GM23338 (cell line): Measurements from ENCODE around the gene CDKN2A. TPM values are rescaled to one million over a fixed set of nuclear protein-coding genes. Genes with fewer than 3 reads are reported as not detected.

Source experiments
- ATAC-seq: fragments of 200-7000 bp; cut with Tn5 transposase; 3 replicates; pipeline ENCODE4 v1.9.1; 2020
- DNase-seq: peaks from one replicate; pipeline ENCODE4 v3.0.0-alpha.2; 2015; ENCODE audit warnings: low spot score
- H2AFZ ChIP-seq: fragments of 200-600 bp; sonication (generic); 2 replicates; pipeline ENCODE4 v1.8.0; 2016; ENCODE audit warnings: antibody characterized with exemption, mild to moderate bottlenecking, moderate library complexity
- H3F3A ChIP-seq: fragments of 200-600 bp; sonication (generic); replicated peaks from 2 replicates; pipeline ENCODE4 v1.8.0; 2017; ENCODE audit warnings: antibody characterized with exemption, mixed run types, low read depth
- H3K27ac ChIP-seq: fragments of 200-600 bp; sonication (generic); 2 replicates; pipeline ENCODE4 v1.6.1; 2016; ENCODE audit warnings: low read depth
- H3K27me3 ChIP-seq: fragments of 200-600 bp; sonication (generic); 2 replicates; pipeline ENCODE4 v1.8.0; 2016; ENCODE audit warnings: mild to moderate bottlenecking, mixed run types, moderate library complexity; ENCODE audit not compliant: insufficient read depth
- H3K36me3 ChIP-seq: fragments of 200-600 bp; sonication (generic); 2 replicates; pipeline ENCODE4 v1.8.0; 2016; ENCODE audit warnings: mild to moderate bottlenecking; ENCODE audit not compliant: insufficient read depth
- H3K4me1 ChIP-seq: fragments of 200-600 bp; sonication (generic); 2 replicates; pipeline ENCODE4 v1.8.0; 2016; ENCODE audit warnings: mild to moderate bottlenecking, moderate library complexity; ENCODE audit not compliant: insufficient read depth
- H3K4me2 ChIP-seq: fragments of 200-600 bp; sonication (generic); 2 replicates; pipeline ENCODE4 v1.7.1; 2017; ENCODE audit warnings: mixed run types
- H3K4me3 ChIP-seq: fragments of 200-600 bp; sonication (generic); 2 replicates; pipeline ENCODE4 v1.6.1; 2016; ENCODE audit warnings: mixed run types
- H3K79me2 ChIP-seq: fragments of 200-600 bp; sonication (generic); replicated peaks from 2 replicates; pipeline ENCODE4 v1.8.0; 2017; ENCODE audit warnings: mild to moderate bottlenecking; ENCODE audit not compliant: insufficient read depth
- H3K9me2 ChIP-seq: fragments of 200-600 bp; sonication (generic); 2 replicates; pipeline ENCODE4 v1.8.0; 2017; ENCODE audit not compliant: insufficient read depth
- H4K20me1 ChIP-seq: fragments of 200-600 bp; sonication (generic); replicated peaks from 2 replicates; pipeline ENCODE4 v1.8.0; 2017; ENCODE audit warnings: mild to moderate bottlenecking; ENCODE audit not compliant: insufficient read depth
- H3K27ac Mint-ChIP-seq: 2 replicates; pipeline ENCODE4 v1.8.0; 2020; ENCODE audit warnings: inconsistent platforms, mild to moderate bottlenecking, moderate library complexity, mixed read lengths
- H3K27me3 Mint-ChIP-seq: 3 replicates; pipeline ENCODE4 v1.8.0; 2022; ENCODE audit warnings: low read depth, mild to moderate bottlenecking, moderate library complexity, mixed read lengths, inconsistent platforms; ENCODE audit not compliant: insufficient read depth, poor library complexity
- H3K36me3 Mint-ChIP-seq: 3 replicates; pipeline ENCODE4 v1.8.0; 2021; ENCODE audit warnings: low read depth, mild to moderate bottlenecking, inconsistent platforms, moderate library complexity, mixed read lengths
- H3K4me1 Mint-ChIP-seq: 3 replicates; pipeline ENCODE4 v1.8.0; 2020; ENCODE audit warnings: mild to moderate bottlenecking, inconsistent platforms, mixed read lengths
- H3K4me3 Mint-ChIP-seq: 3 replicates; pipeline ENCODE4 v1.8.0; 2021; ENCODE audit warnings: moderate library complexity, mild to moderate bottlenecking, inconsistent platforms, mixed read lengths
- H3K9me3 Mint-ChIP-seq: 3 replicates; pipeline ENCODE4 v1.8.0; 2020; ENCODE audit warnings: moderate library complexity, mild to moderate bottlenecking, inconsistent platforms, mixed read lengths
- CREB1 ChIP-seq: fragments of 250-450 bp; sonication (Bioruptor Pico); IDR thresholded peaks from 2 replicates; pipeline ENCODE4 v1.5.0; 2020; ENCODE audit warnings: low read depth, mild to moderate bottlenecking, moderate library complexity
- CTCF ChIP-seq, 2 experiments: fragments of 200-600 bp in 1 of 2; sonication (generic) in 1 of 2; conservative IDR thresholded peaks; 2 replicates each; pipeline versions ENCODE4 v1.5.1 to v1.6.1; 2016 to 2017; ENCODE audit warnings: antibody characterized with exemption in 2 of 2, low read depth in 2 of 2, mild to moderate bottlenecking in 2 of 2, moderate library complexity in 1 of 2
- ETS1 ChIP-seq: IDR thresholded peaks from 2 replicates; pipeline ENCODE4 v1.6.1; 2016; ENCODE audit warnings: antibody characterized with exemption
- EZH2 ChIP-seq: fragments of 200-600 bp; sonication (generic); IDR thresholded peaks from one replicate; pipeline ENCODE4 v1.8.0; 2017; ENCODE audit warnings: antibody characterized with exemption, mild to moderate bottlenecking, low read depth; ENCODE audit not compliant: unreplicated experiment
- EZH2phosphoT487 ChIP-seq: fragments of 200-600 bp; sonication (generic); IDR thresholded peaks from one replicate; pipeline ENCODE4 v1.8.1; 2018; ENCODE audit warnings: antibody characterized with exemption; ENCODE audit not compliant: unreplicated experiment
- JUNB ChIP-seq: IDR thresholded peaks from one replicate; pipeline ENCODE4 v1.6.1; 2016; ENCODE audit warnings: antibody characterized with exemption; ENCODE audit not compliant: unreplicated experiment
- NANOG ChIP-seq: IDR thresholded peaks from 2 replicates; pipeline ENCODE4 v1.6.1; 2016; ENCODE audit warnings: antibody characterized with exemption, borderline replicate concordance
- POLR2AphosphoS5 ChIP-seq: IDR thresholded peaks from 2 replicates; pipeline ENCODE4 v1.6.1; 2016; ENCODE audit warnings: antibody characterized with exemption, low read depth
- STAT1 ChIP-seq: IDR thresholded peaks from one replicate; pipeline ENCODE4 v1.6.1; 2016; ENCODE audit warnings: antibody characterized with exemption; ENCODE audit not compliant: unreplicated experiment
- ZNF114 ChIP-seq: fragments of 250-450 bp; sonication (Bioruptor Pico); IDR thresholded peaks from 2 replicates; pipeline ENCODE4 v1.5.0; 2020; ENCODE audit warnings: mild to moderate bottlenecking, moderate library complexity
- ZNF331 ChIP-seq: fragments of 250-450 bp; sonication (Bioruptor Pico); IDR thresholded peaks from 2 replicates; pipeline ENCODE4 v1.5.0; 2020; ENCODE audit warnings: low read depth, mild to moderate bottlenecking, moderate library complexity
- ZNF462 ChIP-seq: fragments of 250-450 bp; sonication (Bioruptor Pico); IDR thresholded peaks from 2 replicates; pipeline ENCODE4 v1.5.0; 2020; ENCODE audit warnings: mild to moderate bottlenecking, moderate library complexity
- polyA plus RNA-seq: library from polyadenylated mRNA; unstranded; fragments of >200 nt; fragmentation: Nextera tagmentation; extraction: Ambion mirVana; gene quantifications from 2 replicates; pipeline ENCODE4 v1.2.1, GENCODE V29; 2016
- total RNA-seq: library from RNA; depleted of rRNA; stranded (reverse); fragments of >200 nt; shearing (Covaris generic); gene quantifications from 2 replicates; pipeline ENCODE4 v1.2.3, GENCODE V29; 2014
- TF ChIP-seq, protein P1 (sequence below): IDR thresholded peaks from one replicate; pipeline ENCODE4 v1.6.1; 2018; ENCODE audit warnings: antibody characterized with exemption; ENCODE audit not compliant: unreplicated experiment

The CDKN2A gene
- total and polyA plus RNA-seq, 2 experiments from 2014 or later = 0.87 to 2.7 TPM

DNA sequence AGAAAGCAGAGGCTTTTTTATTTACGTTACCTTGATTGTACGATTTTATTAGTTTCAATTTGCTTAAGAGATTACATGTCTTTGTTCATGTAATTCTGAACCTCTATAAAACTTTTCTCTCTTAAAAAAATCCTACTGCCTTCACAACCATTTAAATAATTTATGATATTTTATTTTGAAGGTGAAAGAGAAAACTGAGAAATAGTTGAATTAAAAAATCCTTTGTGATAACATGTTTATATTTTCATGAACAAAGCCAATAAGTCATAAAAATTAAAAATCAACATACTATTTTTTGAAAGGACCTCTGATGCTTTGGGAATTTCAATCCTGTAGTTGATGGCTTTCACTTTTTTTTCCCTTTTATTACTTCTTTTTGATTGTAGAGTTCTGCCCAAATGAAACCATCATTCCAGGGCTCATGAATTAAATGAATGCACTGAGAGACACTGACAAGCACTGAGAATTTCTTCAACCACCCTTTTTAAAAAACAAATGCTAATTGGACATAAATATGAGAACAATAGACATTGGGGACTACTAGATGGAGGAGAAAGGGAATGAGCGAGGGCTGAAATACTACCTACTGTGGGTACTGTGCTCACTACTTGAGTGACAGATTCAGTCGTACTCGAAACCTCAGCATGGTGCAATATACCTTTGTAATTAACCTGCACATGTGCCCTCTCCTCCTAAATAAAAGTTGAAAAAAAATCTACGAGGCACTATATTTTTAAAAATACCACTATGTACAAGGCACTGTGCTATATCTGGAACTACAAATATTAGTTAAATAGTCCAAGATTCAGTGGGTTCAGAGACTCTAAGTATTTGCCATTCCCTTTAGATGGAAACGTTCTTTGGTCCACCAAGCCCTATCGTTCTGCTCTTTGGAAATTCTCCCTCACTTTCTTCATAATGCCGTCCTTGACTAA is 5.9 kb downstream of the CDKN2A start:
- H3K4me2 ChIP-seq = peak overlapping the region; percentile 80
- no peak overlapping the region; the same call in 2 of the 3 replicates for H3K4me3 Mint-ChIP-seq
- peaks cover 27% of the 10 kb centered on the region for H3F3A ChIP-seq
- H3K9me3 Mint-ChIP-seq = 0 out of 3 replicates have a peak, but pooled peaks cover under 1% of the 10 kb centered on the region
- no peaks in the 10 kb centered on the region for H3K36me3 Mint-ChIP-seq
- TF ChIP-seq ZNF114 (no peak), CREB1 (CRISPR knock-in tag) (no peak), NANOG (no peak), JUNB (no peak), POLR2AphosphoS5 (no peak), ZNF462 (no peak), EZH2phosphoT487 (no peak), ZNF331 (CRISPR knock-in tag) (no peak), ETS1 (no peak), STAT1 (no peak), EZH2 (no peak), CTCF (conservative IDR thresholded peaks at IDR 0.05; ENCODE audit: low read depth in 2 of 2) (no peak)
- TF ChIP-seq, protein P1, sequence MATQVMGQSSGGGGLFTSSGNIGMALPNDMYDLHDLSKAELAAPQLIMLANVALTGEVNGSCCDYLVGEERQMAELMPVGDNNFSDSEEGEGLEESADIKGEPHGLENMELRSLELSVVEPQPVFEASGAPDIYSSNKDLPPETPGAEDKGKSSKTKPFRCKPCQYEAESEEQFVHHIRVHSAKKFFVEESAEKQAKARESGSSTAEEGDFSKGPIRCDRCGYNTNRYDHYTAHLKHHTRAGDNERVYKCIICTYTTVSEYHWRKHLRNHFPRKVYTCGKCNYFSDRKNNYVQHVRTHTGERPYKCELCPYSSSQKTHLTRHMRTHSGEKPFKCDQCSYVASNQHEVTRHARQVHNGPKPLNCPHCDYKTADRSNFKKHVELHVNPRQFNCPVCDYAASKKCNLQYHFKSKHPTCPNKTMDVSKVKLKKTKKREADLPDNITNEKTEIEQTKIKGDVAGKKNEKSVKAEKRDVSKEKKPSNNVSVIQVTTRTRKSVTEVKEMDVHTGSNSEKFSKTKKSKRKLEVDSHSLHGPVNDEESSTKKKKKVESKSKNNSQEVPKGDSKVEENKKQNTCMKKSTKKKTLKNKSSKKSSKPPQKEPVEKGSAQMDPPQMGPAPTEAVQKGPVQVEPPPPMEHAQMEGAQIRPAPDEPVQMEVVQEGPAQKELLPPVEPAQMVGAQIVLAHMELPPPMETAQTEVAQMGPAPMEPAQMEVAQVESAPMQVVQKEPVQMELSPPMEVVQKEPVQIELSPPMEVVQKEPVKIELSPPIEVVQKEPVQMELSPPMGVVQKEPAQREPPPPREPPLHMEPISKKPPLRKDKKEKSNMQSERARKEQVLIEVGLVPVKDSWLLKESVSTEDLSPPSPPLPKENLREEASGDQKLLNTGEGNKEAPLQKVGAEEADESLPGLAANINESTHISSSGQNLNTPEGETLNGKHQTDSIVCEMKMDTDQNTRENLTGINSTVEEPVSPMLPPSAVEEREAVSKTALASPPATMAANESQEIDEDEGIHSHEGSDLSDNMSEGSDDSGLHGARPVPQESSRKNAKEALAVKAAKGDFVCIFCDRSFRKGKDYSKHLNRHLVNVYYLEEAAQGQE = no peak
- H3K27me3 Mint-ChIP-seq = peaks cover 75% of the 10 kb centered on the region
- ATAC-seq (no peak; the same call in 2 of the 3 replicates), DNase-seq (no peak)
- no peak overlapping the region for H2AFZ ChIP-seq
- H3K4me1 Mint-ChIP-seq = peaks cover 21% of the 10 kb centered on the region
- peaks cover 24% of the 10 kb centered on the region for H4K20me1 ChIP-seq
- peaks cover 100% of the 10 kb centered on the region for H3K27me3 ChIP-seq
- H3K9me2 ChIP-seq = no peaks in the 10 kb centered on the region
- H3K4me3 ChIP-seq = no peak overlapping the region
- H3K27ac Mint-ChIP-seq = no peak overlapping the region
- no peaks in the 10 kb centered on the region for H3K36me3 ChIP-seq
- H3K4me1 ChIP-seq = peaks cover 33% of the 10 kb centered on the region
- no peaks in the 10 kb centered on the region for H3K79me2 ChIP-seq
- H3K27ac ChIP-seq = no peak overlapping the region
